ENCODE results near the gene ZFAND3. TPM values are rescaled to one million over a fixed set of nuclear protein-coding genes. Genes with fewer than 3 reads are reported as not detected.

ZFAND3 gene
- polyA plus RNA-seq, 3 donors, result 11.5 to 21.1 (median 11.7) TPM

- no peak overlapping the region for H2AFZ ChIP-seq (ENCODE audit: insufficient read depth, low read depth, low read length, poor library complexity, severe bottlenecking)
- Mint-ChIP-seq H3K9me3 (peaks cover 0 to 1% (median 0%) of the 10 kb centered on the region in 7 donors), H3K36me3 (peaks cover 4 to 17% of the 10 kb centered on the region in 2 donors), H3K4me1 (no peaks in the 10 kb centered on the region), H3K27ac (no peak overlapping the region), H3K4me3 (no peak overlapping the region), H3K27me3 (ENCODE audit: low read depth in 3 of 3) (peaks cover 0 to 3% (median 3%) of the 10 kb centered on the region in 3 donors)
- no peak for DNase-seq
- intact Hi-C loops (cut with micrococcal nuclease), result no loop called here
- H3K36me3 ChIP-seq (replicated peaks in 1 of 2; ENCODE audit: control insufficient read depth in 1 of 2, insufficient read depth in 2 of 2, low read length in 2 of 2), result no peaks in the 10 kb centered on the region
- H3K4me3 ChIP-seq (replicated peaks in 1 of 3; ENCODE audit: low read depth in 2 of 3, low read length in 3 of 3), result no peak overlapping the region
- no peak overlapping the region for H3K4me2 ChIP-seq (replicated peaks; ENCODE audit: extremely low read depth, low read length, poor library complexity, severe bottlenecking)
- no peak for TF ChIP-seq CTCF (IDR thresholded peaks at IDR 0.05)
- WGBS (ENCODE audit: insufficient coverage), result 97% methylated on average over 5 of the region's 7 CpGs
- H3K4me1 ChIP-seq (ENCODE audit: control insufficient read depth in 1 of 2, insufficient read depth in 2 of 2, low read length in 2 of 2), result no peaks in the 10 kb centered on the region
- no peaks in the 10 kb centered on the region for H3K27me3 ChIP-seq (ENCODE audit: control insufficient read depth in 2 of 2, insufficient read depth in 2 of 2, low read length in 2 of 2)
- H3K79me2 ChIP-seq (ENCODE audit: insufficient read depth, low read length), result no peaks in the 10 kb centered on the region
- no peaks in the 10 kb centered on the region for H4K20me1 ChIP-seq (ENCODE audit: insufficient read depth, low read length)
- H3K9me3 ChIP-seq (replicated peaks in 1 of 2; ENCODE audit: control insufficient read depth in 1 of 2, insufficient read depth in 1 of 2, low read length in 2 of 2), result no peaks in the 10 kb centered on the region
- no peak overlapping the region for H3K9ac ChIP-seq (ENCODE audit: insufficient read depth, low read length, poor library complexity, severe bottlenecking)
- H3K27ac ChIP-seq (ENCODE audit: low read depth in 1 of 2, low read length in 2 of 2), result no peak overlapping the region
Observed at GRCh38 chr6:38179300-38179699, 359.8 kb downstream of the ZFAND3 start.

GRCh38 chr6:38179794-38180430, 360.4 kb downstream of the ZFAND3 start:
- Mint-ChIP-seq H3K36me3 (peaks cover 4 to 13% of the 10 kb centered on the region in 2 donors), H3K4me1 (no peaks in the 10 kb centered on the region), H3K9me3 (peaks cover 0 to 1% (median 0%) of the 10 kb centered on the region in 7 donors), H3K4me3 (no peak overlapping the region), H3K27ac (no peak overlapping the region), H3K27me3 (ENCODE audit: low read depth in 3 of 3) (peaks cover 0 to 3% (median 2%) of the 10 kb centered on the region in 3 donors)
- Histone ChIP-seq H3K9me3 (replicated peaks in 1 of 2; ENCODE audit: control insufficient read depth in 1 of 2, insufficient read depth in 1 of 2, low read length in 2 of 2) (no peaks in the 10 kb centered on the region), H3K36me3 (replicated peaks in 1 of 2; ENCODE audit: control insufficient read depth in 1 of 2, insufficient read depth in 2 of 2, low read length in 2 of 2) (no peaks in the 10 kb centered on the region), H3K4me2 (replicated peaks; ENCODE audit: extremely low read depth, low read length, poor library complexity, severe bottlenecking) (no peak overlapping the region), H3K27ac (ENCODE audit: low read depth in 1 of 2, low read length in 2 of 2) (no peak overlapping the region), H3K9ac (ENCODE audit: insufficient read depth, low read length, poor library complexity, severe bottlenecking) (no peak overlapping the region), H3K4me1 (ENCODE audit: control insufficient read depth in 1 of 2, insufficient read depth in 2 of 2, low read length in 2 of 2) (no peaks in the 10 kb centered on the region), H2AFZ (ENCODE audit: insufficient read depth, low read depth, low read length, poor library complexity, severe bottlenecking) (no peak overlapping the region), H3K4me3 (replicated peaks in 1 of 3; ENCODE audit: low read depth in 2 of 3, low read length in 3 of 3) (no peak overlapping the region), H3K27me3 (ENCODE audit: control insufficient read depth in 2 of 2, insufficient read depth in 2 of 2, low read length in 2 of 2) (no peaks in the 10 kb centered on the region), H4K20me1 (ENCODE audit: insufficient read depth, low read length) (no peaks in the 10 kb centered on the region), H3K79me2 (ENCODE audit: insufficient read depth, low read length) (no peaks in the 10 kb centered on the region)
- DNase-seq, result no peak
- WGBS (ENCODE audit: insufficient coverage), result 93% methylated on average over 12 of the region's 12 CpGs
- intact Hi-C loops (cut with micrococcal nuclease), result no loop called here
- no peak for TF ChIP-seq CTCF (IDR thresholded peaks at IDR 0.05)

All from CD14-positive monocyte (primary cell).